C1 segment of cervical spinal cord (tissue), 14 donors: ENCODE results near the gene LAMA2.

Source experiments
- DNase-seq, 14 donors: peaks; one replicate each; lab custom pipeline; 2025; lab: John Stamatoyannopoulos, UW

Gene LAMA2

DNA sequence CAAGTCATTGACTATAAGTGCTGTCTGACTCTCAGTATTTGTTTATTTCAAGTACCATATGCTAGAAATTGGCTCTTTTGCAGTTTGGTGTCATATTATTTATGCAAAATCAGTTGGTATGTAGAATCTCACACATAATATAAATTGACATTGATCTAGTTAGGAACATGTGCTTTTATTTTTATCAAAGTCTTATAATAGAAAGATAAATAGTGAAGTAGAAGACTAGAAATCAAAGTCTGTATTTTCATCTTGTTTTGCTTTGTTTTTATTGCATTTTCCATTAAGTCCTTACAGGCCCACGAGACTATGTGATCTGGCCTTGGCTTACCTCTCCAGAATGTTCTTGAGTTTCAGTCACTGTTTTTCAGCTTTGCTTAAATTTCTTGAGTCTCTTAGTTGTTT is 300.3 kb downstream of the LAMA2 start:
- DNase-seq, result no peak

DNA sequence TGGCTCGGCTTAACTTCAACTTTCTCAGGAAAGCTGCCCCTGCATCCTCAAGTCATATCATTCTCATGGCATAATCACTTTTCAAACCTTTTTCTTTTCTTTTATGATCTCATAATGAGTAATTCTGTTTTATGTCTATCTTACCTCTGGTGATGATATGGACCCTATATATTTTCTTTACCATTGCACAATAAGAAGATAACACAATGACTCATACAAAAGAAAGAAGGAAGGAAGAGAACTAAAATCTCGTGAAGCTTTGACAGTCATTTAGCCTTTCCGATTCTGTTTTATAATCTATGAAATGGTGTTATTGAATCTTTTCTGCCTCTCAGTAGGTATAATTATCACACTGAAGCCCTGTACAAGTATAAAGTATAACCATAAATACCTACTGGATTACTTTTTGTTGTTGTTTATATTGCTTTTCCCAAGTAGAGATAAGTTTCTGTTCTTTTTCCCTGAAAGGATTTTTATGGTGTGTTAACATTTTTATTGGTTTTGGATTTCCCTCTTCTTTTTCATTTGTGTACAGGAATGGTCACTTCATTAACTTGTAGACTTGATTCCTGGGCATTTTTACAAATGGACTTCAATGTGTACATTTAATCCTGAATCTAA is 300.9 kb downstream of the LAMA2 start:
- DNase-seq, result no peak

DNA sequence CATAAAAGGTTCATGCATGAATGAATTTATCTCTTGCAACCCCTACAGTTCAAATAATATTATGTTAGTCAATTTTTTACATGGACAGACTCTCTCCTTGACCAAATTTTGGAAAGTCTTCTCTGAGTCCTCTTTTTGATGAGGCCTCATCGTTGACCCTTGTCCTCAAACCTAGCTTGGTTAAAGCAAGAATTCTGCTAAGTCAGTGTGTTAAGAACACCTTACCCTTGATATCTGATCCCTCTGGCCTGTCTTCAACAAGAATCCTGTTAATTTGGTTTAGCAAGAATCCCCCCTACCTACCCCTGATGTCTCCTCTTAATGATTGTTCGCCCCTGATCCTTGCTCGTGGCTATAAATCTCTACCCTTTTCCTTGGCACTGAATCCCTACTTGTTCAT is 301.4 kb downstream of the LAMA2 start:
- no peak for DNase-seq

GRCh38 chr6:129184808-129185366 is 301.9 kb downstream of the LAMA2 start:
- DNase-seq, result no peak

- DNase-seq, result no peak
Observed at GRCh38 chr6:129186988-129187387, 304.1 kb downstream of the LAMA2 start.

GRCh38 chr6:129188306-129188705 is 305.4 kb downstream of the LAMA2 start:
- DNase-seq, result no peak

- DNase-seq, result no peak
Observed at GRCh38 chr6:129188795-129189194, 305.9 kb downstream of the LAMA2 start.

DNA sequence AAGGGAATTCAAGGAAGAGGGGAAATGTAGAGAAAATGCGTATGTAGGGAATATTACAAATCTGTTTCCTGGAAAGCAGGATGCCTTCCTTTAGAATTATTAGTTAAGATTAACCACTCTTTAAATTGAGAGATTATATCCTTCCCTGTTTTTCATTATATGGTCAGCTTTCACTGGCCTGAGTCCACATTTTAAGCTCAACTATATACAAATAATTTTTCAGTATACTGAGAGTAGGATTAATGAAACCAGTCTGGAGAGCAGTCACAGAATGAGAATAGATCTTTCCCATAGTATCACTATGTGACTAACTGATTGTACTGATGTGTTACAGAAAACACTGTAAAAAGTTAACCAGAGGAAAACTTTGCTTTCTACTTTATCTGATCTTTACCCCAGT is 306.3 kb downstream of the LAMA2 start:
- DNase-seq, result no peak

- DNase-seq, result no peak
Observed at GRCh38 chr6:129191235-129191634, 308.3 kb downstream of the LAMA2 start.

DNA sequence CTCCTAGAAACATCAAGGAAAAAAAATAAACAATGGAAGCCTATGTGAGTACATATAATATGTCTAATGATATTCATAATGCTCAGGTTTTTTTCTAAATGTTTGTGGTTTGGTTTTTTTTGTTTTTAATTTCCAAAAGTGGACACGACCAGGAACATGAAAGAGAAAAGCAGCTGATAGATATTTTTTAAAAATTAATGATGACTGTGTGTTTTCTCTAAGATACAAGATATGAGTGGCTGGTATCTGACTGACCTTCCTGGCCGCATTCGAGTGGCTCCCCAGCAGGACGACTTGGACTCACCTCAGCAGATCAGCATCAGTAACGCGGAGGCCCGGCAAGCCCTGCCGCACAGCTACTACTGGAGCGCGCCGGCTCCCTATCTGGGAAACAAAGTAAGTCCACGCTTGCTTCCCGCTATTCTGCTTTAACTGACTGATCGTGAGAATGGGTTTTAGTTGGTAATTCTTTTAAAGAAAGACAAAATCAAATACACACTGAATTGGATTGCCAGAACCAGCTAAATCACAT is 309.6 kb downstream of the LAMA2 start:
- no peak for DNase-seq

GRCh38 chr6:129194306-129194941 is 311.5 kb downstream of the LAMA2 start:
- DNase-seq, result no peak

DNA sequence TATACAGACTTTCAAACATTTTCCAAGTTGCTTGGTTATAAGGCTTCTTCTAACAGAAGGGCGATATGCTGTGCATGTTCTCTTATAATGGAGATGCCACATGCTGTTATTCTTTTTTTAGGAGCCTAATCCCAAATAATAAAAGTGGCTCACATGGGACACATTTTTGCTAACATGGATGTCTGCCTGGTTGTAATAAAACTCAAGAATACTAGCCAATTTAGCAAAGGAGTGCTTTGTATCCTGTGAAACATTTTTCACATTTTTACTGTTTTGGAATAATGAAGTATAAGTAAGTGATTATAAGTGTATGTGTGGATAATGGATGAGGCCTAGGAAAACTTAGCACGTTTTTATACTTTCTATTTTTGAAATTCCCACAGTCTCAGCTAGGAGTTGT is 312.2 kb downstream of the LAMA2 start:
- DNase-seq, result no peak

- DNase-seq, result no peak
Observed at GRCh38 chr6:129195643-129196042, 312.7 kb downstream of the LAMA2 start.

- DNase-seq, result no peak
Observed at GRCh38 chr6:129197154-129197553, 314.2 kb downstream of the LAMA2 start.

GRCh38 chr6:129200151-129200550 is 317.2 kb downstream of the LAMA2 start:
- no peak for DNase-seq

- DNase-seq, result no peak
Observed at GRCh38 chr6:129203190-129203900, 320.4 kb downstream of the LAMA2 start.

GRCh38 chr6:129206821-129207220 is 323.9 kb downstream of the LAMA2 start:
- no peak for DNase-seq

DNA sequence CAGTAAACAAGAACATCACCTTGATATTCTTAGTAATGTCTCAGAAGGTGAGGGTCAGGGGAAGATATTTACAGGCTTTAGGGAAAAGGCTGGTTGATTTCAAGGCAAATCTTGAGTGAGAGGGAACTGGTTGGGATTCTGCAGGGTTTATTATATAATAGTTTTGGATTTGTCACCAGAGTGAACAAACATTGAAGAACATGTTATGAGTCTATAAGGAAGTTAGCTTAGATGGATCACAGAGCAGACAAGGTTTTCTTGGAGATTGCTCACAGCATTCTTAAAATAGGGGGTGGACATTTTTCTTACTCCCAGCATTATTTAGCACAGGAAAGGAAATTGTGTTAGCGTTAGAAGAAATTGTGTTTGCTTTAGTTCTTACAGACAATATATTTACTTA is 324.9 kb downstream of the LAMA2 start:
- no peak for DNase-seq

DNA sequence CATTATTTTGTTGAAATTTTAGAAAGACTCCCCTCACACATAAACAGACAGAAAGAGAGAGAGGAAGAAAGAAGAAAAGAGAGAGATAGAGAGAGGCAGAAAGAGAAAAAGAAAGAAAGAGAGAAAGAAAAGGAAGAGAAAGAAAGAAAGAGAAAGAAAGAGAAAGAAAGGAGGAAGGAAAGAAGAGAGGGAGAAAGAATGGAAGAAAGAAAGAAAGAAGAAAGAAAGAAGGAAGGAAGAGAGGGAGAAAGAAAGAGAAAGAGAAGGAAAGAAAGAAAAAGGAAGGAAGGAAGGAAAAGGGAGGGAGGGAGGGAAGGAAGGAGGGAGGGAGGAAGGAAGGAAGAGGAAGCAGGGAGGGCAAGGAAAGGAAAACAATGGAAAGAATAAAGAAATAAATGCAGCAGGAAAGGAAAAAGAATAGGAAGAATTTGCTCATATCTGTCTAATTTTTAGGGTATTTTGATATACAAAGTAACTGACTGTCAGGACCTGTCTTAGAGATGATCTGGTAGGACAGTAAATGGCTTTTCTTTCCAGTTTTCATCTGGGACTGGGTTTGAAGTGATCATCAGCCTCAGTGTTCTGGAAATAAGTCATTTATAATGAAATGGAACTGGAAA is 325.6 kb downstream of the LAMA2 start:
- DNase-seq, result no peak

GRCh38 chr6:129209355-129209754 is 326.4 kb downstream of the LAMA2 start:
- no peak for DNase-seq

DNA sequence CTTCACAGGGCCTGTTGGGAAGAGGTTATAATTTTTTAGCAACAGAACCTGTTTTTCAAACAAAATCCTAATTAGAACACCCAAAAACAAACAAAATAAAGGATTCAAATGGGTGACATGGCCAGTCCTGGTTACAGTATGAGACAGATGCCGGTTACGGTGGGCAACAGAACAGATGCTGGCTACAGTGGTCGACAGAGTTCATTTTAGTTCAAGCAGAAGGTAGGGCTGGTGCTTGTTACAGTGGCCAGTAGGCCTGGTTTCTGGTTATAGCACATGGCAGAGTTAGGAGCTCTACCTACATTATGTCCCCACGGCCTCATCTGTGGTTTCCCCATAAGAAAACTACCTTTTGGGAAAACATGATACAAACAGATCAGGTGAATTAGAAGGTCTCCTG is 327.7 kb downstream of the LAMA2 start:
- no peak for DNase-seq

DNA sequence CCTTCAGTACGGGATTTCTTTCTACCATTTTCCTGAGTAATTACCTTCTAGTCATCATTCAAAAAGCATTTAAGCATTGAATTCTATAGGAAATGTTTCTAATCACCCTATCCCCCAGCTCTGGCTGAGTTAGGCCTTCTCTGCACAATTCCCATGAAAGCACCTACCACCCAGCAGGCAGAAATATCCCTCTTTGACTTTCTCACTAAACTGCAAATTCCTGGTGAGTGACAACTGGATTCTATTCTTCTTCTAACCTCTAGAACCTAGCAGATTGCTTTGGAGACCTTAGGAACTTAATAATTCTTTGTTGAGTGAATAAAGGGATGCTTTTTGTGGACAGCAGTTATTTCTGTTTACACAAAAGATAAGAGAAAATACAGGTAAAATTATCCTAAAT is 328.7 kb downstream of the LAMA2 start:
- no peak for DNase-seq
